Ovary (tissue), 9 donors: ENCODE data around the gene NUP54. TPM values are rescaled to one million over a fixed set of nuclear protein-coding genes. Genes with fewer than 3 reads are reported as not detected.

Source experiments
- DNase-seq, 5 donors: peaks; one replicate each; pipeline ENCODE4 v3.0.0-alpha.2; 2019 to 2020
- H3K27ac ChIP-seq, 2 donors: fragments of 200-600 bp; one replicate each; pipeline versions ENCODE4 v1.5.1 to v1.8.0; 2019 to 2022
- H3K27me3 ChIP-seq: fragments of 200-600 bp; one replicate; pipeline ENCODE4 v1.8.0; 2022
- H3K36me3 ChIP-seq: fragments of 200-600 bp; sonication (generic); one replicate; pipeline ENCODE4 v1.5.1; 2019
- H3K4me1 ChIP-seq: one replicate; pipeline ENCODE4 v1.8.1; 2013; ENCODE audit warnings: mild to moderate bottlenecking, moderate library complexity; ENCODE audit not compliant: insufficient read depth
- H3K4me3 ChIP-seq: fragments of 200-600 bp; sonication (generic); one replicate; pipeline ENCODE4 v1.5.1; 2017
- H3K9me3 ChIP-seq, 2 donors: fragments of 200-600 bp in 1 of 2; sonication (generic) in 1 of 2; one replicate each; pipeline versions ENCODE4 v1.5.1 to v1.8.1; 2013 to 2019; ENCODE audit warnings: mild to moderate bottlenecking in 1 of 2, moderate library complexity in 1 of 2
- CTCF ChIP-seq, 3 donors: fragments of 450-650 bp in 2 of 3; fragments of 200-600 bp in 1 of 3; IDR thresholded peaks; one replicate each; pipeline versions ENCODE4 v1.5.1 to v1.8.0; 2016 to 2022; ENCODE audit warnings: antibody characterized with exemption in 3 of 3, mild to moderate bottlenecking in 1 of 3
- EP300 ChIP-seq: sonication (generic); formaldehyde crosslinking; IDR thresholded peaks from one replicate; pipeline ENCODE4 v1.6.1; 2017; ENCODE audit warnings: antibody characterized with exemption
- POLR2A ChIP-seq: fragments of 450-650 bp; IDR thresholded peaks from one replicate; pipeline ENCODE4 v1.6.1; 2017; ENCODE audit warnings: antibody characterized with exemption, mild to moderate bottlenecking, moderate library complexity
- WGBS, 3 donors: extraction: QIAGEN DNeasy Blood & Tissue Kit in 1 of 3; methylation state at CpG; one replicate each; pipeline versions ENCODE4 v1.1.5 to v1.1.7; 2013 to 2017; 5-methylcytosine and 5-hydroxymethylcytosine counted together
- intact Hi-C, 4 donors: fragments of 100-400 bp; cut with DNase I; formaldehyde crosslinking; loops; one replicate each; pipeline versions ENCODE4 v1.11.0 to v1.15.1; 2022 to 2023
- polyA plus RNA-seq, 2 donors: library from polyadenylated mRNA; stranded (reverse); fragments of 200-250 nt in 1 of 2; fragments of 350-450 nt in 1 of 2; fragmentation: Illumina TruSeq in 1 of 2; extraction: RNeasy Lipid Tissue Mini Kit (QIAGEN cat#74804) in 1 of 2; gene quantifications; one replicate each; pipeline ENCODE4 v1.2.3, GENCODE V29; 2013 to 2014
- total RNA-seq, 7 donors: library from RNA; depleted of rRNA in 2 of 7; stranded (reverse); fragments of >200 nt in 2 of 7; fragmentation: NEBNext Ultra II Directional in 3 of 7; extraction: Animal tissue kit (Norgen Biotek cat#: 25700) in 3 of 7; gene quantifications; one replicate each; pipeline versions ENCODE4 v1.1.0 to v1.2.4, GENCODE V29; 2016 to 2023
- donor health status: DM: no; HTN: no; CAD: no; lungs with moderate emphysema.
- donor health status: DM: no; HTN: no; CAD: no.
- donor health status: Bipolar disorder and iron deficiency.
- donor health status: DM: yes; HTN: yes; CAD: no.
- donor health status: DM: no; HTN: no; CAD: no.
- donor health status: DM: yes; HTN: yes; CAD: no.

The NUP54 gene
- total and polyA plus RNA-seq, 9 donors: 25.2 to 53.8 (median 44.7) TPM

- Histone ChIP-seq H3K9me3 (no peaks in the 10 kb centered on the region), H3K36me3 (no peaks in the 10 kb centered on the region), H3K4me3 (no peak overlapping the region), H3K27ac (no peak overlapping the region), H3K4me1 (no peaks in the 10 kb centered on the region), H3K27me3 (no peaks in the 10 kb centered on the region)
- no peak for DNase-seq
- TF ChIP-seq POLR2A: no peak
- intact Hi-C loops: no loop called here
- WGBS, 3 donors: 39 to 72% (median 43%) methylated on average over 1 of the region's 1 CpG
Measured at GRCh38 chr4:76084542-76084941, 63.7 kb downstream of the NUP54 start.

- DNase-seq: no peak
- Histone ChIP-seq H3K36me3 (no peaks in the 10 kb centered on the region), H3K4me1 (no peaks in the 10 kb centered on the region), H3K27me3 (no peaks in the 10 kb centered on the region), H3K27ac (no peak overlapping the region), H3K4me3 (no peak overlapping the region), H3K9me3 (no peaks in the 10 kb centered on the region)
- intact Hi-C loops: no loop called here
- no peak for TF ChIP-seq CTCF (IDR thresholded peaks at IDR 0.05)
- TF ChIP-seq POLR2A: no peak
- TF ChIP-seq EP300: no peak
- 74 to 84% (median 83%) methylated on average over 3 of the region's 3 CpGs for WGBS, 3 donors
Measured at GRCh38 chr4:76083386-76083988, 64.7 kb downstream of the NUP54 start.

GRCh38 chr4:76078033-76078613 is 70.1 kb downstream of the NUP54 start:
- TF ChIP-seq EP300 (no peak), CTCF (IDR thresholded peaks at IDR 0.05) (no peak), POLR2A (no peak)
- WGBS, 3 donors: 38 to 45% (median 38%) methylated on average over 4 of the region's 4 CpGs
- intact Hi-C loops: no loop called here
- H3K36me3 ChIP-seq: no peaks in the 10 kb centered on the region
- no peak overlapping the region for H3K27ac ChIP-seq
- H3K9me3 ChIP-seq: no peaks in the 10 kb centered on the region
- DNase-seq: no peak
- no peaks in the 10 kb centered on the region for H3K27me3 ChIP-seq
- H3K4me1 ChIP-seq: no peaks in the 10 kb centered on the region
- no peak overlapping the region for H3K4me3 ChIP-seq

GRCh38 chr4:76074993-76075600 is 73.1 kb downstream of the NUP54 start:
- no peaks in the 10 kb centered on the region for H3K4me1 ChIP-seq
- TF ChIP-seq CTCF (IDR thresholded peaks at IDR 0.05) (no peak), EP300 (no peak), POLR2A (no peak)
- 76 to 81% (median 79%) methylated on average over 4 of the region's 4 CpGs for WGBS, 3 donors
- no peaks in the 10 kb centered on the region for H3K36me3 ChIP-seq
- H3K4me3 ChIP-seq: no peak overlapping the region
- H3K27ac ChIP-seq: no peak overlapping the region
- H3K27me3 ChIP-seq: no peaks in the 10 kb centered on the region
- DNase-seq: no peak
- no peaks in the 10 kb centered on the region for H3K9me3 ChIP-seq
- intact Hi-C loops: no loop called here

- Histone ChIP-seq H3K36me3 (no peaks in the 10 kb centered on the region), H3K27ac (no peak within 1 kb of the TSS), H3K4me1 (no peaks in the 10 kb centered on the region), H3K9me3 (no peaks in the 10 kb centered on the region), H3K4me3 (no peak within 1 kb of the TSS), H3K27me3 (no peaks in the 10 kb centered on the region)
- TF ChIP-seq CTCF (IDR thresholded peaks at IDR 0.05) (no peak), EP300 (no peak), POLR2A (no peak)
- intact Hi-C loops: no loop called here
- WGBS, 3 donors: 17 to 25% (median 21%) methylated on average over 1 of the region's 1 CpG
- DNase-seq: no peak
Measured at GRCh38 chr4:76074468-76074867, 73.7 kb downstream of the NUP54 start, which contains the start of gene ART3. Gene ART3, plus strand, starts transcription at chr4:76074709. Its CDS starts 1,181 bp downstream, at chr4:76075890.
